Glutamatergic neuron (in vitro differentiated cells): ENCODE measurements around the gene CYP4B1. TPM values are rescaled to one million over a fixed set of nuclear protein-coding genes. Genes with fewer than 3 reads are reported as not detected.

Experiments
- DNase-seq: peaks from one replicate; pipeline ENCODE4 v3.0.0; 2022
- H3K27ac Mint-ChIP-seq: one replicate; pipeline ENCODE4 v1.8.0; 2020; ENCODE audit warnings: mild to moderate bottlenecking, mixed read lengths, inconsistent platforms; ENCODE audit not compliant: unreplicated experiment
- H3K27me3 Mint-ChIP-seq: one replicate; pipeline ENCODE4 v1.8.0; 2020; ENCODE audit warnings: mild to moderate bottlenecking, moderate library complexity, mixed read lengths, inconsistent platforms; ENCODE audit not compliant: unreplicated experiment
- H3K36me3 Mint-ChIP-seq: one replicate; pipeline ENCODE4 v1.8.0; 2020; ENCODE audit warnings: mild to moderate bottlenecking, mixed read lengths, inconsistent platforms; ENCODE audit not compliant: unreplicated experiment
- H3K4me1 Mint-ChIP-seq: one replicate; pipeline ENCODE4 v1.8.0; 2020; ENCODE audit warnings: mild to moderate bottlenecking, low read depth, mixed read lengths, inconsistent platforms; ENCODE audit not compliant: unreplicated experiment
- H3K4me3 Mint-ChIP-seq: one replicate; pipeline ENCODE4 v1.8.0; 2020; ENCODE audit warnings: mild to moderate bottlenecking, mixed read lengths, inconsistent platforms; ENCODE audit not compliant: unreplicated experiment
- H3K9me3 Mint-ChIP-seq: one replicate; pipeline ENCODE4 v1.8.0; 2020; ENCODE audit warnings: mild to moderate bottlenecking, moderate library complexity, mixed read lengths, inconsistent platforms; ENCODE audit not compliant: unreplicated experiment
- CTCF ChIP-seq: fragments of 200-600 bp; sonication (generic); IDR thresholded peaks from one replicate; pipeline ENCODE4 v1.5.0; 2021; ENCODE audit not compliant: partially characterized antibody, unreplicated experiment
- total RNA-seq: library from RNA; stranded (reverse); fragmentation: NEBNext Ultra II Directional; extraction: Animal tissue kit (Norgen Biotek cat#: 25700); gene quantifications from one replicate; pipeline ENCODE4 v1.2.1, GENCODE V29; 2021; ENCODE audit not compliant: unreplicated experiment

The CYP4B1 gene
- total RNA-seq, 1 donor from 2014 or later, result not detected

GRCh38 chr1:46815133-46815532, 16.3 kb downstream of the CYP4B1 start:
- no peak for DNase-seq
- Mint-ChIP-seq H3K4me3 (no peak overlapping the region), H3K27ac (no peak overlapping the region), H3K4me1 (no peaks in the 10 kb centered on the region), H3K36me3 (no peaks in the 10 kb centered on the region), H3K9me3 (peaks cover 3% of the 10 kb centered on the region), H3K27me3 (peaks cover 2% of the 10 kb centered on the region)
- TF ChIP-seq CTCF, result no peak

- H3K4me3 Mint-ChIP-seq, result no peak overlapping the region
- H3K27ac Mint-ChIP-seq, result no peak overlapping the region
- DNase-seq, result no peak
- peaks cover 2% of the 10 kb centered on the region for H3K27me3 Mint-ChIP-seq
- no peaks in the 10 kb centered on the region for H3K4me1 Mint-ChIP-seq
- no peaks in the 10 kb centered on the region for H3K36me3 Mint-ChIP-seq
- peaks cover 2% of the 10 kb centered on the region for H3K9me3 Mint-ChIP-seq
- no peak for TF ChIP-seq CTCF
Measured at GRCh38 chr1:46816930-46817329, 18.1 kb downstream of the CYP4B1 start.

- TF ChIP-seq CTCF, result no peak
- Mint-ChIP-seq H3K4me1 (no peaks in the 10 kb centered on the region), H3K27ac (no peak overlapping the region), H3K36me3 (no peaks in the 10 kb centered on the region), H3K4me3 (no peak overlapping the region), H3K9me3 (peaks cover 2% of the 10 kb centered on the region), H3K27me3 (peaks cover 2% of the 10 kb centered on the region)
- no peak for DNase-seq
Measured at GRCh38 chr1:46817814-46818213, 19.0 kb downstream of the CYP4B1 start.

- Mint-ChIP-seq H3K9me3 (peaks cover 2% of the 10 kb centered on the region), H3K27me3 (peaks cover 2% of the 10 kb centered on the region), H3K27ac (no peak overlapping the region), H3K4me3 (no peak overlapping the region), H3K36me3 (no peaks in the 10 kb centered on the region), H3K4me1 (no peaks in the 10 kb centered on the region)
- no peak for DNase-seq
- TF ChIP-seq CTCF, result no peak
Measured at GRCh38 chr1:46818591-46818990, 19.7 kb downstream of the CYP4B1 start.

- Mint-ChIP-seq H3K9me3 (peaks cover 2% of the 10 kb centered on the region), H3K4me3 (no peak overlapping the region), H3K4me1 (no peaks in the 10 kb centered on the region), H3K27me3 (peaks cover 2% of the 10 kb centered on the region), H3K27ac (no peak overlapping the region), H3K36me3 (no peaks in the 10 kb centered on the region)
- no peak for TF ChIP-seq CTCF
- no peak for DNase-seq
Measured at GRCh38 chr1:46819335-46819734, 20.5 kb downstream of the CYP4B1 start.
